HepG2 (cell line): ENCODE results near the gene PDE3A. TPM values are rescaled to one million over a fixed set of nuclear protein-coding genes. Genes with fewer than 3 reads are reported as not detected.

Source experiments
- ATAC-seq: fragments of 200-7000 bp; cut with Tn5 transposase; 3 replicates; pipeline ENCODE4 v1.9.1; 2020; ENCODE audit warnings: mild to moderate bottlenecking, moderate library complexity
- BruUV-seq: library from RNA; stranded (reverse); fragments of 400-500 nt; replicated peaks from 2 replicates; lab custom pipeline; 2021; lab: Mats Ljungman, UMichigan
- CTCF ChIA-PET: fragments of 300-600 bp; formaldehyde crosslinking; extraction: SDS; loops from one replicate; lab custom pipeline; 2021; ENCODE audit warnings: low total read pairs, inconsistent platforms, low intra/inter-chr PET ratio; lab: Yijun Ruan, JAX
- POLR2A ChIA-PET: fragments of 350-600 bp; sonication (Branson Sonifier 250); formaldehyde crosslinking; loops from one replicate; lab custom pipeline; 2020; ENCODE audit warnings: antibody characterized with exemption, inconsistent platforms; lab: Yijun Ruan, JAX
- DNase-seq: peaks from one replicate; pipeline ENCODE4 v3.0.0-alpha.2; 2015; ENCODE audit warnings: low spot score
- FAIRE-seq: peaks from 3 replicates; lab custom pipeline; 2011; peaks lifted over from hg19 to GRCh38; lab: Jason Lieb, UNC
- H2AFZ ChIP-seq: one replicate; pipeline ENCODE4 v1.6.1; 2011; ENCODE audit warnings: low read length, inconsistent platforms
- H3K27ac ChIP-seq: fragments of 300-600 bp; 3 replicates; pipeline ENCODE4 v1.8.0; 2011; ENCODE audit warnings: mixed run types, mild to moderate bottlenecking, mixed read lengths, low read length, inconsistent platforms; ENCODE audit not compliant: insufficient read depth; ENCODE audit errors: extremely low read length
- H3K27me3 ChIP-seq, 2 experiments: fragments of 200-600 bp in 1 of 2; 2 replicates in 1 of 2; 3 replicates in 1 of 2; pipeline versions ENCODE4 v1.6.0 to v1.8.0; 2011; ENCODE audit warnings: low read length in 2 of 2, mild to moderate bottlenecking in 2 of 2, moderate library complexity in 2 of 2, inconsistent platforms in 1 of 2; ENCODE audit not compliant: insufficient read depth in 2 of 2, control insufficient read depth in 1 of 2
- H3K36me3 ChIP-seq, 2 experiments: fragments of 200-600 bp in 1 of 2; replicated peaks in 1 of 2; 2 replicates in 1 of 2; 3 replicates in 1 of 2; pipeline versions ENCODE4 v1.5.1 to v1.8.0; 2011; ENCODE audit warnings: low read length in 2 of 2, inconsistent platforms in 1 of 2; ENCODE audit not compliant: insufficient read depth in 2 of 2, control insufficient read depth in 1 of 2
- H3K4me1 ChIP-seq: 2 replicates; pipeline ENCODE4 v1.5.1; 2012; ENCODE audit warnings: low read length, inconsistent platforms; ENCODE audit not compliant: insufficient read depth
- H3K4me2 ChIP-seq: 2 replicates; pipeline ENCODE4 v1.6.0; 2011; ENCODE audit warnings: low read depth, low read length, inconsistent platforms
- H3K4me3 ChIP-seq, 3 experiments: fragments of 200-600 bp in 1 of 3; sonication (generic), shearing (Covaris generic) in 1 of 3; replicated peaks in 1 of 3; 2 replicates each; pipeline ENCODE4 v1.5.1; 2011 to 2016; ENCODE audit warnings: low read length in 3 of 3, inconsistent platforms in 2 of 3, low read depth in 2 of 3, mild to moderate bottlenecking in 2 of 3, control low read depth in 1 of 3, mixed read lengths in 1 of 3; ENCODE audit not compliant: insufficient read depth in 1 of 3
- H3K79me2 ChIP-seq: one replicate; pipeline ENCODE4 v1.6.1; 2011; ENCODE audit warnings: low read length, inconsistent platforms; ENCODE audit not compliant: insufficient read depth
- H3K9ac ChIP-seq: 2 replicates; pipeline ENCODE4 v1.6.0; 2011; ENCODE audit warnings: mild to moderate bottlenecking, low read depth, low read length, inconsistent platforms; ENCODE audit not compliant: insufficient read depth
- H3K9me3 ChIP-seq: 2 replicates; pipeline ENCODE4 v1.5.1; 2012; ENCODE audit warnings: mild to moderate bottlenecking, low read length
- H4K20me1 ChIP-seq: 2 replicates; pipeline ENCODE4 v1.6.0; 2011; ENCODE audit warnings: inconsistent platforms, mild to moderate bottlenecking, low read length, moderate library complexity; ENCODE audit not compliant: insufficient read depth
- ARNT2 ChIP-seq: sonication (generic); formaldehyde crosslinking; IDR thresholded peaks from 2 replicates; pipeline ENCODE4 v1.8.0; 2022; ENCODE audit warnings: mild to moderate bottlenecking, low read depth, missing genetic modification reagents, moderate library complexity
- BCL6 ChIP-seq: IDR thresholded peaks from 2 replicates; pipeline ENCODE4 v1.6.1; 2016; ENCODE audit warnings: missing genetic modification reagents, missing compliant biosample characterization
- FOXA1 ChIP-seq, 2 experiments: fragments of 450-650 bp in 1 of 2; sonication (generic) in 1 of 2; formaldehyde crosslinking in 1 of 2; IDR thresholded peaks; 2 replicates each; pipeline versions ENCODE4 v1.4.0 to v1.6.1; 2016 to 2020; ENCODE audit warnings: missing genetic modification reagents in 1 of 2
- ISX ChIP-seq: sonication (generic); formaldehyde crosslinking; conservative IDR thresholded peaks from 2 replicates; pipeline ENCODE4 v1.5.0; 2020; ENCODE audit warnings: missing genetic modification reagents
- MAX ChIP-seq: IDR thresholded peaks from 2 replicates; pipeline ENCODE4 v1.6.1; 2012; ENCODE audit warnings: inconsistent platforms
- NCOA1 ChIP-seq: sonication (generic); formaldehyde crosslinking; IDR thresholded peaks from 2 replicates; pipeline ENCODE4 v1.9.0; 2021; ENCODE audit warnings: missing genetic modification reagents
- NFATC3 ChIP-seq: sonication (generic); formaldehyde crosslinking; IDR thresholded peaks from 2 replicates; pipeline ENCODE4 v1.5.1; 2020; ENCODE audit warnings: mild to moderate bottlenecking, missing genetic modification reagents
- NFRKB ChIP-seq: fragments of 450-650 bp; IDR thresholded peaks from 2 replicates; pipeline ENCODE4 v1.6.1; 2017
- NR2C2 ChIP-seq: sonication (generic); formaldehyde crosslinking; IDR thresholded peaks from 2 replicates; pipeline ENCODE4 v1.4.0; 2020; ENCODE audit warnings: missing genetic modification reagents, mild to moderate bottlenecking, moderate library complexity, borderline replicate concordance
- PHF20 ChIP-seq: sonication (generic); formaldehyde crosslinking; IDR thresholded peaks from 2 replicates; pipeline ENCODE4 v1.5.0; 2020; ENCODE audit warnings: mild to moderate bottlenecking, missing genetic modification reagents
- RCOR2 ChIP-seq: IDR thresholded peaks from 2 replicates; pipeline ENCODE4 v1.6.1; 2016; ENCODE audit warnings: missing biosample characterization, missing genetic modification reagents
- SUZ12 ChIP-seq: fragments of 150-350 bp; IDR thresholded peaks from 2 replicates; pipeline ENCODE4 v1.6.1; 2014; ENCODE audit warnings: low read depth, low read length
- THAP9 ChIP-seq: sonication (generic); formaldehyde crosslinking; IDR thresholded peaks from 2 replicates; pipeline ENCODE4; 2020; ENCODE audit warnings: missing genetic modification reagents, mild to moderate bottlenecking, borderline replicate concordance
- TRAFD1 ChIP-seq: sonication (generic); formaldehyde crosslinking; IDR thresholded peaks from 2 replicates; pipeline ENCODE4 v1.5.1; 2020; ENCODE audit warnings: missing genetic modification reagents, mild to moderate bottlenecking, borderline replicate concordance
- ZKSCAN5 ChIP-seq: sonication (generic); formaldehyde crosslinking; IDR thresholded peaks from 2 replicates; pipeline ENCODE4 v1.5.1; 2020; ENCODE audit warnings: mild to moderate bottlenecking, missing genetic modification reagents
- ZNF281 ChIP-seq: sonication (generic); formaldehyde crosslinking; IDR thresholded peaks from 2 replicates; pipeline ENCODE4 v1.4.0; 2020; ENCODE audit warnings: missing genetic modification reagents, borderline replicate concordance
- ZNF674 ChIP-seq: sonication (generic); formaldehyde crosslinking; IDR thresholded peaks from 2 replicates; pipeline ENCODE4 v1.5.0; 2020; ENCODE audit warnings: low read depth, mild to moderate bottlenecking, missing genetic modification reagents
- ZNF841 ChIP-seq: sonication (generic); formaldehyde crosslinking; IDR thresholded peaks from 2 replicates; pipeline ENCODE4 v1.8.1; 2023; ENCODE audit warnings: missing genetic modification reagents, borderline replicate concordance
- WGBS: methylation state at CpG from one replicate; pipeline ENCODE4 v1.1.6; 2017; ENCODE audit warnings: low lambda C conversion rate; 5-methylcytosine and 5-hydroxymethylcytosine counted together
- in situ Hi-C: cut with HindIII; loops from 2 replicates; pipeline ENCODE4 v1.10.0; 2017; ENCODE audit warnings: low pct_unique_long_range_greater_than_20kb; ENCODE audit not compliant: extremely low pct_ligation_motif_present
- intact Hi-C: fragments of 100-400 bp; cut with micrococcal nuclease; formaldehyde crosslinking; loops from one replicate; pipeline ENCODE4 v1.10.0; 2022; ENCODE audit not compliant: unreplicated experiment
- polyA plus RNA-seq, 8 experiments: library from polyadenylated mRNA; depleted of rRNA in 3 of 8; stranded (reverse) in 7 of 8; unstranded in 1 of 8; fragments of >200 nt; fragmentation: Illumina TruSeq in 4 of 8; extraction: Trizol in 4 of 8; gene quantifications; 2 replicates each; pipeline versions ENCODE4 v1.2.1 to v1.2.3, GENCODE V29; 2011 to 2016; ENCODE audit warnings: low read depth in 4 of 8, missing spikeins in 1 of 8, mixed read lengths in 1 of 8; ENCODE audit not compliant: insufficient read depth in 1 of 8
- total RNA-seq, 5 experiments: library from RNA; depleted of rRNA; stranded (reverse); fragments of >200 nt; fragmentation: Illumina TruSeq; extraction: Trizol; gene quantifications; 2 replicates each; pipeline ENCODE4 v1.2.3, GENCODE V29; 2016; ENCODE audit warnings: low read depth in 1 of 5

PDE3A gene
- total and polyA plus RNA-seq, 2 of the 13 experiments (the other 11 are each of a cell fraction or from before 2014, with no cell fraction given) = 0.77 to 1.5 TPM

GRCh38 chr12:20446836-20447235, 78.5 kb downstream of the PDE3A start (continued):
- no peak for TF ChIP-seq ZNF281
- TF ChIP-seq ISX (CRISPR knock-in tag) = no peak
- TF ChIP-seq PHF20 = no peak
- TF ChIP-seq FOXA1 (IDR thresholded peaks at IDR 0.05) = no peak
- TF ChIP-seq FOXA1 (CRISPR knock-in tag; IDR thresholded peaks at IDR 0.05) = no peak
- no peak for TF ChIP-seq NCOA1
- no peak for TF ChIP-seq ZKSCAN5 (CRISPR knock-in tag)
- no peak for TF ChIP-seq ZNF841 (CRISPR knock-in tag)

- intact Hi-C loops = no loop called here
- POLR2A ChIA-PET = no interaction called here
- CTCF ChIA-PET = no interaction called here
- ATAC-seq (no peak), FAIRE-seq (no peak), DNase-seq (no peak)
- no peak overlapping the region for H3K4me2 ChIP-seq
- no peak overlapping the region for H3K4me3 ChIP-seq
- no peaks in the 10 kb centered on the region for H3K9me3 ChIP-seq
- WGBS = 16% methylated on average over 2 of the region's 2 CpGs
- no peak overlapping the region for H3K27ac ChIP-seq
- no peaks in the 10 kb centered on the region for H3K79me2 ChIP-seq
- H3K4me1 ChIP-seq = no peaks in the 10 kb centered on the region
- no peak overlapping the region for H2AFZ ChIP-seq
- in situ Hi-C loops = no loop called here
- no TSS peak for BruUV-seq
- no peaks in the 10 kb centered on the region for H4K20me1 ChIP-seq
- H3K27me3 ChIP-seq = no peaks in the 10 kb centered on the region
- no peak overlapping the region for H3K9ac ChIP-seq
- no peaks in the 10 kb centered on the region for H3K36me3 ChIP-seq
- TF ChIP-seq ZNF674 (CRISPR knock-in tag) = no peak
- no peak for TF ChIP-seq ZNF841 (CRISPR knock-in tag)
- no peak for TF ChIP-seq RCOR2 (CRISPR knock-in tag)
- TF ChIP-seq MAX = no peak
- no peak for TF ChIP-seq ARNT2 (CRISPR knock-in tag)
- no peak for TF ChIP-seq THAP9
- TF ChIP-seq NFATC3 (CRISPR knock-in tag) = no peak
- TF ChIP-seq TRAFD1 (CRISPR knock-in tag) = no peak
- TF ChIP-seq SUZ12 = no peak
- TF ChIP-seq NFRKB = no peak
- TF ChIP-seq BCL6 (CRISPR knock-in tag) = no peak
- no peak for TF ChIP-seq NR2C2 (CRISPR knock-in tag)
Observed at GRCh38 chr12:20448781-20449180, 80.4 kb downstream of the PDE3A start.
